Stimulated activated CD4-positive, alpha-beta T cell treated with anti-CD3 and anti-CD28 coated beads, Interleukin-15, amount 100 ng/mL, for 24 hours (primary cell): Measurements from ENCODE around the gene MYCN.
"Not testable (repeated sequence)": the region's sequence is repeated elsewhere in the genome, so short reads cannot be mapped to it uniquely, and the experiment has no call there.

ENCODE experiments used
- DNase-seq: peaks from one replicate; pipeline ENCODE4 v3.0.0-alpha.2; 2020

MYCN gene

GRCh38 chr2:15939854-15940660 lies at the start of gene MYCN:
TSS of gene MYCN (plus strand) at chr2:15940550. CDS start at chr2:15942065, 1,515 bp downstream.
- peak; percentile 54 for DNase-seq

GRCh38 chr2:15890936-15891905 lies 49.1 kb upstream of the MYCN start:
- DNase-seq = no peak

- no peak for DNase-seq
Observed at GRCh38 chr2:15892151-15892880, 48.0 kb upstream of the MYCN start.

- DNase-seq = no peak
Observed at GRCh38 chr2:15893085-15893484, 47.3 kb upstream of the MYCN start.

DNA sequence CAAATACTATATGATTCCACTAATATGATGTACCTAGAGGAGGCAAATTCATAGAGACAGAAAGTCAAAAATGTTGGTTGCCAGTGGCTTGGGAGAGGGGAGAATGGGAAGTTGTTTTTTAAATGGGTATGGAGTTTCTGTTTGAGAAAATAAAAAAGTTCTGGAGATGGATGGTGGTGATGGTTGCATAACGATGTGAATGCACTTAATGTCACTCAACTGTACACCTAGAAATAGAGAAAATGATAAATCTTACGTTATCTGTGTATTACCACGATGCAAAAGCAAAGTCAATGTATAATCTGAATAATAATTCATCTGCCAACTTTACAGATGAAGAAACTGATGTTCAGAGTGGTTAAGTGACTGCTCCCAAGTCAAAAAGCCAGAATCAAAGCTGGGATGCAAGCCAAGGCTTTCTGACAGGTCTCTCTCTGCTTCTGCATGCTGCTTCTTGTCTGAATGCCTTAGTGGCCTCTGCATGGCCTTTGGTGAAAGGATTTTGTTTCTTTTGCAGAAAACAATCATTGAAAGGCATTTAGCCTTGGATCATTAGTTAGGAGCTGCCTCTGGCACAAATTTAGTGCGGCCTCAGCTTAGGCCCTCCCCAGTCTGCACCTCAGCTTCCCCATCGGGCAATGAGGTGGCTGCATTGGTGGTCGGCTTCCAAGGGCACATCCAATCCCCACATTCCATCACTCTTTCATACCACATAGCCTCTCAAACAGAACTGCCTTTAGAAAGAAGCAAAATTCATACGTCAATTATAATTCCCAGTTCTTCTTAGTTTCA lies 46.5 kb upstream of the MYCN start:
- no peak for DNase-seq

DNA sequence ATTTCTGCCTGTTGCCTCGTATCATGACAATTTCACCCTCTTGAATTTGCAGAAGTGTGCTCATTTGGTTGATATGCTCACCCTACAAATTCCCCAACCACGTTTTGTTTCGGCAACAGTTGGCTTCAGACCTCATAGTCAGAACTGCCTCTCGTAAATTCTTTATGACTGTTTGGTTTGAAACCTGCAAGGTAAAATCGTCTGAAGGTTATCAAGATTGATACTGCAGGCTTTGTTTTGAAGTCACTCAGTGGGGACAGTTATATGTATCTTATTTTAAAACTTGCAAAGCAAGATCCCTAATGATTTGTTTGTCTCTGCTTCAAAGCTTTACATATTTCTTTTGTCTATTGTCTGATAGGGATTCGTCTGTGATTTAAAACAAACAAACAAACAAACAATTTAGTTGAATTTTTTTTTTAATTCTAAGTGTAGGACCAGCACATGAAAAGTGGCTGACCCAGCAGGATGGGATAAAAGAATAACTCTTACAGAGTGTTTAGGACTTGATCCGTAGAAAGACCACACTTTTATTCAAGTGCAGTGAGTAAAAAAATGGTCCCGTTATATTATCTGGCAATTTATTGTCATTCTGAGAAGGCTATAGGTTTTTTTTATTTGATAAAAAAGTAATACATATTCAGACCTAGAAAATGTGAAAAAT lies 45.7 kb upstream of the MYCN start:
- no peak for DNase-seq

GRCh38 chr2:15895615-15896469 lies 44.5 kb upstream of the MYCN start:
- DNase-seq = no peak

GRCh38 chr2:15896859-15897258 lies 43.5 kb upstream of the MYCN start:
- DNase-seq = no peak

- no peak for DNase-seq
Observed at GRCh38 chr2:15897431-15898098, 42.8 kb upstream of the MYCN start.

DNA sequence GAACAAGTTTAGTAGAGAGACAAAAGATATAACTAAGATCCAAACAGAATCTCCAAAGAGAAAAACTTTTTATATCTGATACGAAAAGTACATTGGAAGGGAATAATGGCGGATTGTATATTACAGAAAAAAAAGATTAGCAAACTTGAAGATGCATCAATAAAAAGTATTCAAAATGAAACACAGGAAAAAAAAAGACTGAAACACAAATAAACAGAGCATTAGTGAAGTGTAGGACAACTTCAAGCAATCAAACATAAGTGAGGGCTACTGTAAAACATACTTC lies 41.1 kb upstream of the MYCN start:
- no peak for DNase-seq

DNA sequence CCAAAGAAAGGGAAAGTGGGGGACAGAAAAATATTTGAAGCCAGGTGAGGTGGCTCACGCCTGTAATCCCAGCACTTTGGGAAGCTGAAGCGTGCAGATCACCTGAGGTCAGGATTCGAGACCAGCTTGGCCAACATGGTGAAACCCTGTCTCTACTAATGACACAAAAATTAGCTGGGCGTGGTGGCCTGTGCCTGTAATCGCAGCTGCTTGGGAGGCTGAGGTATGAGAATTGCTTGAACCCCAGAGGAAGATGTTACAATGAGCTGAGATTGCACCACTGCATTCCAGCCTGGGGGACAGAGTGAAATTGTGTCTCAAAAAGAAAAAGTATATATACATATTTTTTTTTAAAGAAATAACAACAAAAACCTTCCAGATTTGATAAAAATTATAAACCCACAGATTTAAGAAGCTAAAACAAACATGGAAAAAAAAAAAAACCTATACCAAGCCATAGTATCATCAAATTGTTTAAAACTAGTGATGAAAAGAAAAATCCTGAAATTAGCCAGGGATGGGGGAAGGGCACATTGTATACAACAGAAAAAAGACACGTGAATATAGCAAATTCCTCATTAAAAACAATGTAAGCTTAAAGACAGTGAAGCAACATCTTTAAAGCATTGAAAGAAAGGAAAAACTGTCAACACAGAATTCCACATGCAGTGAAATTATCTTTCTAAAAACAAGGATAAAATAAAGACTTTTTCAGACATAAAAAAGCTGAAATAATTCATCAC lies 40.4 kb upstream of the MYCN start:
- DNase-seq = no peak

GRCh38 chr2:15901095-15901807 lies 39.1 kb upstream of the MYCN start:
- no peak for DNase-seq

GRCh38 chr2:15901808-15902130 lies 38.6 kb upstream of the MYCN start:
- no peak for DNase-seq

GRCh38 chr2:15903910-15904309 lies 36.4 kb upstream of the MYCN start:
- not testable (repeated sequence) for DNase-seq

DNA sequence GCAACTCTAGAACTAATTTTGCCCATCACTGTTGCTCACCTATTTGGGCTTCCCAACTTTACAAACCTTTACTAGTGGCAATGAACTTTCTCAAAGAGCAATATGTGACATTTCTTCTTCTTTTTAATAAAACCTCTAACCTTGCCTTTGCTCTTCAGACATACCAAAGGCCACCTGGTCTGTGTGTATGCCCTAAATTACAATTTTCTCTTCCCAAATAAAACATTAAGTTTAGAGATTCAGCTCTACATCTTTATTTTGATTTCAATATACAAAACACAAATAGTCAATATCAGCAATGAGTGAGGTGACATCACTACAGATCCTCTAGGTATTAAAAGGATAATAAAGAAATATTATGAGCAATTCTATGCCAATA lies 35.1 kb upstream of the MYCN start:
- DNase-seq = no peak

DNA sequence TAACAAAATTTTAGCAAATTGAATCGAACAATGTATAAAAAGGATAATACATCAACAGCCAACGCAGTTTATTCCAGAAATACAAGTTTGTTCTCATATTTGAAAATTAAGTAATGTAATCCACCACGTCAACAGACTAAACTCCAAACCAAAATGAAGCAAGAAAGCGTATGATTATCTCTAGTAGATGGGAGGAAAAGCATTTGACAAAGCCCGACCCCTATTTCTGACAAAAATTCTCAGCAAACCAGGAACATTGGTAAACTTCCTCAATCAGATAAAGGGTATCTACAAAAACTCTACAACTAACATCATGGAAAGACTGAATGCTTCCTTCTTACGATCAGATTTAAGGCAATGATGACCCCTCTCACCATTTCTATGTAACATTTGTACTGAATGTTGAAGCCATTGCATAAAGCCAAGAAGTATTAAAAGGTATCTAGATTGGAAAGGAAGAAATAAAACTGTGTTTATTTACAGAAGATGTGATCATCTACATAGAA lies 34.3 kb upstream of the MYCN start:
- no peak for DNase-seq

- DNase-seq = no peak
Observed at GRCh38 chr2:15906778-15907177, 33.6 kb upstream of the MYCN start.

GRCh38 chr2:15907461-15908324 lies 32.7 kb upstream of the MYCN start:
- no peak for DNase-seq
